ENCODE measurements around the gene CEP78.

The CEP78 gene

GRCh38 chr9:78289474-78289873 lies 53.6 kb downstream of the CEP78 start:
- ChIA-PET POLR2A (no interaction called here), CTCF (no interaction called here)
- no peaks in the 10 kb centered on the region; a peak in 1 of 3 replicates for H3K36me3 ChIP-seq (ENCODE audit: control insufficient read depth in 2 of 2, insufficient read depth in 1 of 2, low read length in 2 of 2)
- no peaks in the 10 kb centered on the region for H3K4me1 ChIP-seq (ENCODE audit: control insufficient read depth, insufficient read depth, low read length)
- no peak for TF ChIP-seq HIC1 (tag by site-specific recombination; IDR thresholded peaks at IDR 0.05)
- TF ChIP-seq KLF8 (tag by site-specific recombination; IDR thresholded peaks at IDR 0.05), result no peak
- TF ChIP-seq ZNF2 (tag by site-specific recombination; IDR thresholded peaks at IDR 0.05), result no peak
- H3K27ac ChIP-seq (ENCODE audit: extremely low read depth, low read depth, low read length), result no peak overlapping the region
- H3K9me3 ChIP-seq (ENCODE audit: control insufficient read depth, insufficient read depth, low read depth, low read length), result no peaks in the 10 kb centered on the region
- H3K4me3 ChIP-seq (ENCODE audit: low read depth, low read length), result no peak overlapping the region

- Histone ChIP-seq H3K9me3 (ENCODE audit: control insufficient read depth, insufficient read depth, low read depth, low read length) (no peaks in the 10 kb centered on the region), H3K4me3 (ENCODE audit: low read depth, low read length) (no peak overlapping the region), H3K36me3 (ENCODE audit: control insufficient read depth in 2 of 2, insufficient read depth in 1 of 2, low read length in 2 of 2) (no peaks in the 10 kb centered on the region; a peak in 1 of 3 replicates), H3K4me1 (ENCODE audit: control insufficient read depth, insufficient read depth, low read length) (0 out of 2 replicates have a peak, but pooled peaks cover 3% of the 10 kb centered on the region), H3K27ac (ENCODE audit: extremely low read depth, low read depth, low read length) (no peak overlapping the region)
- ChIA-PET POLR2A (no interaction called here), CTCF (no interaction called here)
- peak; percentile 84 for TF ChIP-seq SCRT2 (tag by site-specific recombination; IDR thresholded peaks at IDR 0.05)
- TF ChIP-seq PRDM2 (tag by site-specific recombination; IDR thresholded peaks at IDR 0.05; ENCODE audit: borderline replicate concordance), result no peak
Measured at GRCh38 chr9:78291240-78291925, 55.5 kb downstream of the CEP78 start.

- no peak overlapping the region for H3K27ac ChIP-seq (ENCODE audit: extremely low read depth, low read depth, low read length)
- ChIA-PET POLR2A (no interaction called here), CTCF (no interaction called here)
- H3K4me3 ChIP-seq (ENCODE audit: low read depth, low read length), result no peak overlapping the region
- H3K36me3 ChIP-seq (ENCODE audit: control insufficient read depth in 2 of 2, insufficient read depth in 1 of 2, low read length in 2 of 2), result no peaks in the 10 kb centered on the region; a peak in 1 of 3 replicates
- H3K9me3 ChIP-seq (ENCODE audit: control insufficient read depth, insufficient read depth, low read depth, low read length), result no peaks in the 10 kb centered on the region
- H3K4me1 ChIP-seq (ENCODE audit: control insufficient read depth, insufficient read depth, low read length), result 0 out of 2 replicates have a peak, but pooled peaks cover 3% of the 10 kb centered on the region
- TF ChIP-seq ZNF701 (tag by site-specific recombination; IDR thresholded peaks at IDR 0.05) (no peak), ZBTB17 (tag by site-specific recombination; IDR thresholded peaks at IDR 0.05) (no peak), ZNF837 (tag by site-specific recombination; IDR thresholded peaks at IDR 0.05) (no peak), ZNF654 (tag by site-specific recombination; IDR thresholded peaks at IDR 0.05; ENCODE audit: low read depth) (no peak), ZNF398 (tag by site-specific recombination; IDR thresholded peaks at IDR 0.05) (no peak), ZNF148 (tag by site-specific recombination; IDR thresholded peaks at IDR 0.05; ENCODE audit: borderline replicate concordance) (no peak), ZNF580 (tag by site-specific recombination; IDR thresholded peaks at IDR 0.05) (no peak), ZNF302 (tag by site-specific recombination; IDR thresholded peaks at IDR 0.05; ENCODE audit: low read depth) (no peak), HOXD13 (CRISPR knock-in tag; IDR thresholded peaks at IDR 0.05; ENCODE audit: borderline replicate concordance) (no peak), SCRT2 (tag by site-specific recombination; IDR thresholded peaks at IDR 0.05) (no peak), ZNF16 (tag by site-specific recombination; IDR thresholded peaks at IDR 0.05; ENCODE audit: low read depth) (no peak), ZSCAN23 (tag by site-specific recombination; IDR thresholded peaks at IDR 0.05) (no peak)
Measured at GRCh38 chr9:78292026-78292425, 56.2 kb downstream of the CEP78 start.

All from HEK293 (cell line).